ENCODE results near the gene RPS19. TPM values are rescaled to one million over a fixed set of nuclear protein-coding genes. Genes with fewer than 3 reads are reported as not detected.

Gene RPS19
- total RNA-seq: 1,000 to 10,000 TPM in 3 of 4 donors, 100 to 1,000 TPM in 1; 922 to 1,801 (median 1,460) TPM

DNA sequence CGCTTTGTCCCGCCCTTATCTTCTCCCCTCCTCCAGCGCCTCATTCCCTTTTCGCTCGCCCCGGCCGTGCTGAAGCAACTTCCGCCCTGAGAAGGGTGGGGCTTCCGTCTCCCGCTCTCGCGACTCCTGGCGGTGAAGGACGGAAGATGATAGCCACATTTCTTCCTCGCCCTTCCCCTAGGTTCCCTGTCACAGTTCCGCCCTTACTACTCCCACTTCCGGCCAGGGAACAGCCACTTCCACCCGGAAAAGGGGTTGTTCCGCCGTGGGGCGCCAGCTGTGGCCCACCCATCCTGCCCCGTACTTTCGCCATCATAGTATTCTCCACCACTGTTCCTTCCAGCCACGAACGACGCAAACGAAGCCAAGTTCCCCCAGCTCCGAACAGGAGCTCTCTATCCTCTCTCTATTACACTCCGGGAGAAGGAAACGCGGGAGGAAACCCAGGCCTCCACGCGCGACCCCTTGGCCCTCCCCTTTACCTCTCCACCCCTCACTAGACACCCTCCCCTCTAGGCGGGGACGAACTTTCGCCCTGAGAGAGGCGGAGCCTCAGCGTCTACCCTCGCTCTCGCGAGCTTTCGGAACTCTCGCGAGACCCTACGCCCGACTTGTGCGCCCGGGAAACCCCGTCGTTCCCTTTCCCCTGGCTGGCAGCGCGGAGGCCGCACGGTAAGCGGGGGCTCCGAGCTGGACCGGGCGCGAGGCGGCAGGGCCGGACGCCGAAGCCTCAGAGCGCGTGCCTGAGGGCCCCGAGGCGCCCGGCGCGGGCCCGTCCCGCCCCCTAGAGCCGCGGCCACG is at the start of gene RPS19:
Gene RPS19 (plus strand): TSS at position 638 of the 801 bp plus-strand sequence. CDS start 520 bp downstream, outside the sequence.
- peak; percentile 86 for DNase-seq
- TF ChIP-seq POLR2A (IDR thresholded peaks at IDR 0.05) (peak in 3 of 4 donors; percentile 42 to 85 (median 84)), CTCF (IDR thresholded peaks at IDR 0.05) (peak; percentile 55 to 90 (median 78))
- Histone ChIP-seq H3K4me1 (peaks cover 17 to 49% (median 38%) of the 10 kb centered on the region in 3 donors), H3K4me3 (peak within 1 kb of the TSS; percentile 76 to 97 (median 94)), H3K27me3 (peaks cover 0 to 3% (median 0%) of the 10 kb centered on the region in 4 donors), H3K36me3 (peaks cover 16 to 40% (median 25%) of the 10 kb centered on the region in 3 donors), H3K9me3 (no peaks in the 10 kb centered on the region), H3K27ac (peak within 1 kb of the TSS; percentile 87 to 98 (median 97))
- intact Hi-C loops (cut with DNase I): no loop called here
- WGBS, 2 donors: 0 to 1% methylated on average over 34 to 38 of the region's 76 CpGs

DNA sequence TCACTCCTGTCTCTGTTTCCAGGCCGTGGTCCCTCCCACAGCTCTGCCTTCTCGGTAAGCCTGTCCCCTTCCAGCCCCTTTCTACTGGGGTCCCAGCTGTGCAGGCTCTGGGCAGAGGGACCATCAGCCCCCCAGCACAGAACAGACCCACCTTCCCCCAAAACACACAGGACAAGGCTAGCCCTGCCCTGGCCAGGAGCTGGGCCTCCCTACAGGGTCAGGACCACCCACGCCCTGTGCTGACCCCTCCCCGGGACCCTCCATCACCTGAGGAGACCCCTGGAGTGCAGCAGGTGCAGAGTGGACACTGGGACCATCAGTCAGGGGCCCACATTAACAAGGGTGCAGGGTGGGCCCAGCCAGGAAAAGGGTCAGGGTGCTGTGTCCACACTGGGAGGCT is 49.8 kb upstream of the RPS19 start:
- TF ChIP-seq POLR2A (IDR thresholded peaks at IDR 0.05): no peak
- no peak for TF ChIP-seq CTCF (IDR thresholded peaks at IDR 0.05)
- Histone ChIP-seq H3K27me3 (peaks cover 0 to 60% (median 0%) of the 10 kb centered on the region in 4 donors), H3K4me3 (no peak overlapping the region), H3K27ac (peak overlapping the region in 1 of 4 donors; percentile 28), H3K4me1 (no peaks in the 10 kb centered on the region), H3K36me3 (no peaks in the 10 kb centered on the region), H3K9me3 (no peaks in the 10 kb centered on the region)
- no peak for DNase-seq
- intact Hi-C loops (cut with DNase I): no loop called here
- 41 to 42% methylated on average over 2 to 3 of the region's 4 CpGs for WGBS, 2 donors

DNA sequence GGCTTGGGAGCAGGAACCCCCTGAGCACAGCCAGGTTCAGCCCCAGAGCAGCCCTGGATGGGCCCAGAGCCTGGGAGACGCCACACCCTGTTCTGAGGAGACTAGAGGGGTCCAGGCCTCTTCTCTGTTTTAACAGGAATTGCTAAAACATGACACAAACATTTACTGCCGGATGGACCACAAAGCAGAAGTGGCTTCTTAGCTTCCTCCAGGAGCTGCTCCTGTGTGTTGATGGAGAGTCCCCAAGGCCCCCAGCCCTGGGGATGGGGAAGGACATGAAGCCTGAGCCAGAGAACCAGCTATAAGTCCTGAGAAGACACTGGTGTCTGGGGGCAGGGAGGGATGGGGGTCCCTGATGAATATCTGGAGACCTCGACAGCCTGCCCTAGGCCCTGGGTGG is 49.0 kb upstream of the RPS19 start:
- no peak for DNase-seq
- no peak for TF ChIP-seq CTCF (IDR thresholded peaks at IDR 0.05)
- no peak for TF ChIP-seq POLR2A (IDR thresholded peaks at IDR 0.05)
- WGBS, 2 donors: 39 to 52% methylated on average over 3 of the region's 3 CpGs
- intact Hi-C loops (cut with DNase I): no loop called here
- Histone ChIP-seq H3K9me3 (no peaks in the 10 kb centered on the region), H3K4me3 (no peak overlapping the region), H3K27ac (peak overlapping the region in 1 of 4 donors; percentile 23), H3K4me1 (no peaks in the 10 kb centered on the region), H3K36me3 (no peaks in the 10 kb centered on the region), H3K27me3 (peaks cover 0 to 58% (median 0%) of the 10 kb centered on the region in 4 donors)

- TF ChIP-seq CTCF (IDR thresholded peaks at IDR 0.05) (no peak), POLR2A (IDR thresholded peaks at IDR 0.05) (no peak)
- intact Hi-C loops (cut with DNase I): no loop called here
- Histone ChIP-seq H3K27me3 (peaks cover 0 to 53% (median 0%) of the 10 kb centered on the region in 4 donors), H3K9me3 (no peaks in the 10 kb centered on the region), H3K27ac (no peak overlapping the region), H3K36me3 (no peaks in the 10 kb centered on the region), H3K4me1 (no peaks in the 10 kb centered on the region), H3K4me3 (no peak overlapping the region)
- DNase-seq: no peak
- 92 to 100% methylated on average over 1 to 2 of the region's 3 CpGs for WGBS, 2 donors
Measured at GRCh38 chr19:41811981-41812380, 48.1 kb upstream of the RPS19 start.

GRCh38 chr19:41813911-41814310 is 46.1 kb upstream of the RPS19 start:
- H3K27ac ChIP-seq: no peak overlapping the region
- DNase-seq: no peak
- 53 to 61% methylated on average over 2 to 3 of the region's 4 CpGs for WGBS, 2 donors
- no peaks in the 10 kb centered on the region for H3K36me3 ChIP-seq
- intact Hi-C loops (cut with DNase I): no loop called here
- H3K9me3 ChIP-seq: no peaks in the 10 kb centered on the region
- TF ChIP-seq POLR2A (IDR thresholded peaks at IDR 0.05) (no peak), CTCF (IDR thresholded peaks at IDR 0.05) (no peak)
- no peaks in the 10 kb centered on the region for H3K4me1 ChIP-seq
- no peak overlapping the region for H3K4me3 ChIP-seq
- peaks cover 0 to 35% (median 0%) of the 10 kb centered on the region in 4 donors for H3K27me3 ChIP-seq

All from esophagus squamous epithelium (tissue), 5 donors.